ENCODE data around the gene KIAA0040. TPM values are rescaled to one million over a fixed set of nuclear protein-coding genes. Genes with fewer than 3 reads are reported as not detected.

Gene KIAA0040
- total RNA-seq (2021) (8.8 to 15.0 TPM (median 11.9 TPM) in 3 replicates), Bru-seq, nascent RNA (percentile 71 among the genes with signal in this experiment)
- long read RNA-seq, experiment 1, full-length matches to known transcripts, result 37 of 55 reads
- long read RNA-seq, experiment 1, partial matches to known transcripts, result 0 of 55 reads
- long read RNA-seq, experiment 1, other reads (novel, unspliced or antisense), result 18 of 55 reads
- long read RNA-seq, experiment 2, full-length matches to known transcripts, result 11 of 27 reads
- long read RNA-seq, experiment 2, partial matches to known transcripts, result 0 of 27 reads
- long read RNA-seq, experiment 2, other reads (novel, unspliced or antisense), result 16 of 27 reads
- long read RNA-seq, experiment 3, full-length matches to known transcripts, result 5 of 5 reads
- long read RNA-seq, experiment 3, partial matches to known transcripts, result 0 of 5 reads
- long read RNA-seq, experiment 3, other reads (novel, unspliced or antisense), result 0 of 5 reads

DNA sequence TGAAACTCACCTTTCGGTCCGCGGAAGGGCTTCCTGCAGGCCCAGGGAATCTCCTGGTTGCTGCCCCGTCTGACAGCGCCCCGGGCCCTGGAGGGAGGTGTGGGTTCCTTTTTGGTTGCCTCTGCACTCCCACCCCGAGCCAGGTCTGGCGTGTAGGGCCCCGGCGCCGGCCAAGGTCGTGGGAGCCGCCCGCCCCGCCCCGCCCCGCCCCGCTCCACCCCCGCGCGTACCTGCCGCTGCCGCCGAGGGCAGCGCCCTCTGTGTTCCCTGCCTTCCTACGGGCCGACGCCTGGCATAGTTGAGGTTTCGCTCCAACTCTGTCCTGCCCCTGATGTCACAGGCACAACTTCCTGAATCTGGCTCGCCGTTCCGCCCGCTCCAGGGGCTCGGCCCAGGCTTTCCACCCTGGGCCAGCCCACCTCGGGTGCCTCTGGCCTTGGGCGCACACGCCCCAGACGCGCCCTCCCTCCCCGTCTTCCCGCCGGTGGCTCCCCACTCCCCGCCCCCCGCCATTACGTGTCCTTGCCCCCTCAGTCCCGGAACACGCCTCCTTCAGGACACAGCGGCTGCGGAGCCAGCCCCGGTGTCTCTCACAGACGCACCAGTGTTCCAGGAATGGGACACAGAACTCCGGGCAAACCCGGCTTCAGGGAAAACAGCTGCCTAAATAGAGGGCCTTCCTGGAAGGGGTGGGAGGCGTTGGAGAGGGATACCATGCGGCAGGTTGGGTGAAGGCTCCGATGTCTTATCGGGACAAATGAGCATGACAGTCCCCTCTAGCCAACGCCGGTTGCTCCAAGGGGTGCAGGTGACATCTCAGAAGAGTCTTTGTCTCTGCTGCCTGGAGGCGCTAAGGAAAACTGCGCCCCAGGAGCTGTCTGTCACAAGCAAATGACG is at the start of gene KIAA0040:
TSS of gene KIAA0040 (minus strand) at position 147 of the 897 bp plus-strand sequence. CDS start 31,763 bp downstream, outside the sequence.
- ATAC-seq (peak; percentile 86), DNase-seq (ENCODE audit: low spot score) (peak; percentile 72)
- H3K4me1 Mint-ChIP-seq, result peaks cover 16% of the 10 kb centered on the region
- TF ChIP-seq, protein P1, sequence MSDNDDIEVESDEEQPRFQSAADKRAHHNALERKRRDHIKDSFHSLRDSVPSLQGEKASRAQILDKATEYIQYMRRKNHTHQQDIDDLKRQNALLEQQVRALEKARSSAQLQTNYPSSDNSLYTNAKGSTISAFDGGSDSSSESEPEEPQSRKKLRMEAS (CRISPR knock-in tag; IDR thresholded peaks at IDR 0.05), result no peak
- no peak for TF ChIP-seq ZNF671 (CRISPR knock-in tag; IDR thresholded peaks at IDR 0.05)
- TF ChIP-seq TEAD4 (CRISPR knock-in tag; IDR thresholded peaks at IDR 0.05), result no peak
- no peak for TF ChIP-seq ZNF219 (CRISPR knock-in tag; IDR thresholded peaks at IDR 0.05; ENCODE audit: borderline replicate concordance)
- TF ChIP-seq FOXP1 (CRISPR knock-in tag; IDR thresholded peaks at IDR 0.05; ENCODE audit: borderline replicate concordance), result no peak
- 0 out of 2 replicates have a peak, but pooled peaks have one; percentile 15 for TF ChIP-seq RELA (CRISPR knock-in tag; IDR thresholded peaks at IDR 0.05; ENCODE audit: borderline replicate concordance)
- TF ChIP-seq GABPB1 (CRISPR knock-in tag; IDR thresholded peaks at IDR 0.05), result no peak
- TF ChIP-seq, protein P2, sequence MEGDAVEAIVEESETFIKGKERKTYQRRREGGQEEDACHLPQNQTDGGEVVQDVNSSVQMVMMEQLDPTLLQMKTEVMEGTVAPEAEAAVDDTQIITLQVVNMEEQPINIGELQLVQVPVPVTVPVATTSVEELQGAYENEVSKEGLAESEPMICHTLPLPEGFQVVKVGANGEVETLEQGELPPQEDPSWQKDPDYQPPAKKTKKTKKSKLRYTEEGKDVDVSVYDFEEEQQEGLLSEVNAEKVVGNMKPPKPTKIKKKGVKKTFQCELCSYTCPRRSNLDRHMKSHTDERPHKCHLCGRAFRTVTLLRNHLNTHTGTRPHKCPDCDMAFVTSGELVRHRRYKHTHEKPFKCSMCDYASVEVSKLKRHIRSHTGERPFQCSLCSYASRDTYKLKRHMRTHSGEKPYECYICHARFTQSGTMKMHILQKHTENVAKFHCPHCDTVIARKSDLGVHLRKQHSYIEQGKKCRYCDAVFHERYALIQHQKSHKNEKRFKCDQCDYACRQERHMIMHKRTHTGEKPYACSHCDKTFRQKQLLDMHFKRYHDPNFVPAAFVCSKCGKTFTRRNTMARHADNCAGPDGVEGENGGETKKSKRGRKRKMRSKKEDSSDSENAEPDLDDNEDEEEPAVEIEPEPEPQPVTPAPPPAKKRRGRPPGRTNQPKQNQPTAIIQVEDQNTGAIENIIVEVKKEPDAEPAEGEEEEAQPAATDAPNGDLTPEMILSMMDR (IDR thresholded peaks at IDR 0.05), result no peak
- TF ChIP-seq, protein P3, sequence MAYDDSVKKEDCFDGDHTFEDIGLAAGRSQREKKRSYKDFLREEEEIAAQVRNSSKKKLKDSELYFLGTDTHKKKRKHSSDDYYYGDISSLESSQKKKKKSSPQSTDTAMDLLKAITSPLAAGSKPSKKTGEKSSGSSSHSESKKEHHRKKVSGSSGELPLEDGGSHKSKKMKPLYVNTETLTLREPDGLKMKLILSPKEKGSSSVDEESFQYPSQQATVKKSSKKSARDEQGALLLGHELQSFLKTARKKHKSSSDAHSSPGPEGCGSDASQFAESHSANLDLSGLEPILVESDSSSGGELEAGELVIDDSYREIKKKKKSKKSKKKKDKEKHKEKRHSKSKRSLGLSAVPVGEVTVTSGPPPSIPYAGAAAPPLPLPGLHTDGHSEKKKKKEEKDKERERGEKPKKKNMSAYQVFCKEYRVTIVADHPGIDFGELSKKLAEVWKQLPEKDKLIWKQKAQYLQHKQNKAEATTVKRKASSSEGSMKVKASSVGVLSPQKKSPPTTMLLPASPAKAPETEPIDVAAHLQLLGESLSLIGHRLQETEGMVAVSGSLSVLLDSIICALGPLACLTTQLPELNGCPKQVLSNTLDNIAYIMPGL (CRISPR knock-in tag; IDR thresholded peaks at IDR 0.05), result no peak
- TF ChIP-seq ZNF396 (CRISPR knock-in tag; IDR thresholded peaks at IDR 0.05; ENCODE audit: borderline replicate concordance), result no peak
- TF ChIP-seq, protein P4, sequence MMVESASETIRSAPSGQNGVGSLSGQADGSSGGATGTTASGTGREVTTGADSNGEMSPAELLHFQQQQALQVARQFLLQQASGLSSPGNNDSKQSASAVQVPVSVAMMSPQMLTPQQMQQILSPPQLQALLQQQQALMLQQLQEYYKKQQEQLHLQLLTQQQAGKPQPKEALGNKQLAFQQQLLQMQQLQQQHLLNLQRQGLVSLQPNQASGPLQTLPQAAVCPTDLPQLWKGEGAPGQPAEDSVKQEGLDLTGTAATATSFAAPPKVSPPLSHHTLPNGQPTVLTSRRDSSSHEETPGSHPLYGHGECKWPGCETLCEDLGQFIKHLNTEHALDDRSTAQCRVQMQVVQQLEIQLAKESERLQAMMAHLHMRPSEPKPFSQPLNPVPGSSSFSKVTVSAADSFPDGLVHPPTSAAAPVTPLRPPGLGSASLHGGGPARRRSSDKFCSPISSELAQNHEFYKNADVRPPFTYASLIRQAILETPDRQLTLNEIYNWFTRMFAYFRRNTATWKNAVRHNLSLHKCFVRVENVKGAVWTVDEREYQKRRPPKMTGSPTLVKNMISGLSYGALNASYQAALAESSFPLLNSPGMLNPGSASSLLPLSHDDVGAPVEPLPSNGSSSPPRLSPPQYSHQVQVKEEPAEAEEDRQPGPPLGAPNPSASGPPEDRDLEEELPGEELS (CRISPR knock-in tag; IDR thresholded peaks at IDR 0.05), result peak; percentile 21; the same call in 1 of the 2 replicates
- TF ChIP-seq, protein P5, sequence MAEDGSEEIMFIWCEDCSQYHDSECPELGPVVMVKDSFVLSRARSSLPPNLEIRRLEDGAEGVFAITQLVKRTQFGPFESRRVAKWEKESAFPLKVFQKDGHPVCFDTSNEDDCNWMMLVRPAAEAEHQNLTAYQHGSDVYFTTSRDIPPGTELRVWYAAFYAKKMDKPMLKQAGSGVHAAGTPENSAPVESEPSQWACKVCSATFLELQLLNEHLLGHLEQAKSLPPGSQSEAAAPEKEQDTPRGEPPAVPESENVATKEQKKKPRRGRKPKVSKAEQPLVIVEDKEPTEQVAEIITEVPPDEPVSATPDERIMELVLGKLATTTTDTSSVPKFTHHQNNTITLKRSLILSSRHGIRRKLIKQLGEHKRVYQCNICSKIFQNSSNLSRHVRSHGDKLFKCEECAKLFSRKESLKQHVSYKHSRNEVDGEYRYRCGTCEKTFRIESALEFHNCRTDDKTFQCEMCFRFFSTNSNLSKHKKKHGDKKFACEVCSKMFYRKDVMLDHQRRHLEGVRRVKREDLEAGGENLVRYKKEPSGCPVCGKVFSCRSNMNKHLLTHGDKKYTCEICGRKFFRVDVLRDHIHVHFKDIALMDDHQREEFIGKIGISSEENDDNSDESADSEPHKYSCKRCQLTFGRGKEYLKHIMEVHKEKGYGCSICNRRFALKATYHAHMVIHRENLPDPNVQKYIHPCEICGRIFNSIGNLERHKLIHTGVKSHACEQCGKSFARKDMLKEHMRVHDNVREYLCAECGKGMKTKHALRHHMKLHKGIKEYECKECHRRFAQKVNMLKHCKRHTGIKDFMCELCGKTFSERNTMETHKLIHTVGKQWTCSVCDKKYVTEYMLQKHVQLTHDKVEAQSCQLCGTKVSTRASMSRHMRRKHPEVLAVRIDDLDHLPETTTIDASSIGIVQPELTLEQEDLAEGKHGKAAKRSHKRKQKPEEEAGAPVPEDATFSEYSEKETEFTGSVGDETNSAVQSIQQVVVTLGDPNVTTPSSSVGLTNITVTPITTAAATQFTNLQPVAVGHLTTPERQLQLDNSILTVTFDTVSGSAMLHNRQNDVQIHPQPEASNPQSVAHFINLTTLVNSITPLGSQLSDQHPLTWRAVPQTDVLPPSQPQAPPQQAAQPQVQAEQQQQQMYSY (CRISPR knock-in tag; IDR thresholded peaks at IDR 0.05), result 0 out of 2 replicates have a peak, but pooled peaks have one; percentile 17
- TF ChIP-seq, protein P6, sequence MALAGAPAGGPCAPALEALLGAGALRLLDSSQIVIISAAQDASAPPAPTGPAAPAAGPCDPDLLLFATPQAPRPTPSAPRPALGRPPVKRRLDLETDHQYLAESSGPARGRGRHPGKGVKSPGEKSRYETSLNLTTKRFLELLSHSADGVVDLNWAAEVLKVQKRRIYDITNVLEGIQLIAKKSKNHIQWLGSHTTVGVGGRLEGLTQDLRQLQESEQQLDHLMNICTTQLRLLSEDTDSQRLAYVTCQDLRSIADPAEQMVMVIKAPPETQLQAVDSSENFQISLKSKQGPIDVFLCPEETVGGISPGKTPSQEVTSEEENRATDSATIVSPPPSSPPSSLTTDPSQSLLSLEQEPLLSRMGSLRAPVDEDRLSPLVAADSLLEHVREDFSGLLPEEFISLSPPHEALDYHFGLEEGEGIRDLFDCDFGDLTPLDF (CRISPR knock-in tag; IDR thresholded peaks at IDR 0.05), result no peak
- peak; percentile 31; the same call in 1 of the 2 replicates for TF ChIP-seq ZNF423 (CRISPR knock-in tag; IDR thresholded peaks at IDR 0.05)
- no peak for TF ChIP-seq NFE2L1 (CRISPR knock-in tag; IDR thresholded peaks at IDR 0.05)
- H3K36me3 Mint-ChIP-seq, result no peaks in the 10 kb centered on the region
- peak within 1 kb of the TSS; percentile 27; the same call in 1 of the 2 replicates for H3K27ac Mint-ChIP-seq
- no peaks in the 10 kb centered on the region for H3K9me3 Mint-ChIP-seq
- POLR2A ChIA-PET, result interaction anchor here (0.7 to 1.1 kb wide), 2 partner anchors 145 to 170 kb away, joined by 3 read pairs; partner anchors contain the start of gene MRPS14
- H3K4me3 Mint-ChIP-seq, result peak within 1 kb of the TSS; percentile 90
- CTCF ChIA-PET, result interaction anchor here (0.8 to 2.5 kb wide), 12 partner anchors 9 to 163 kb away, joined by 3 to 21 read pairs (median 6); no protein-coding TSS in a partner anchor
- H3K27me3 Mint-ChIP-seq (ENCODE audit: low read depth), result peaks cover 25% of the 10 kb centered on the region

Measured in WTC11 (cell line).